Testis (tissue), 2 donors: ENCODE results near the gene PI4K2A.

Experiments
- CTCF ChIP-seq, 3 experiments: fragments of 450-650 bp in 2 of 3; fragments of 200-600 bp in 1 of 3; sonication (generic) in 1 of 3; IDR thresholded peaks; one replicate each; pipeline ENCODE4 v1.5.1; 2016 to 2019; ENCODE audit warnings: antibody characterized with exemption in 3 of 3, mild to moderate bottlenecking in 2 of 3, moderate library complexity in 1 of 3
- POLR2A ChIP-seq: fragments of 450-650 bp; IDR thresholded peaks from one replicate; pipeline ENCODE4 v1.6.1; 2017; ENCODE audit warnings: antibody characterized with exemption, mild to moderate bottlenecking, moderate library complexity

- no peak for TF ChIP-seq CTCF (IDR thresholded peaks at IDR 0.05)
- peak; percentile 27 for TF ChIP-seq POLR2A
Measured at GRCh38 chr10:97640174-97640867, at the start of gene PI4K2A.
